ENCODE data around the gene SNRK.
A peak's percentile ranks its signal among the peaks of the same experiment; 100 is the strongest.

Gene SNRK

DNA sequence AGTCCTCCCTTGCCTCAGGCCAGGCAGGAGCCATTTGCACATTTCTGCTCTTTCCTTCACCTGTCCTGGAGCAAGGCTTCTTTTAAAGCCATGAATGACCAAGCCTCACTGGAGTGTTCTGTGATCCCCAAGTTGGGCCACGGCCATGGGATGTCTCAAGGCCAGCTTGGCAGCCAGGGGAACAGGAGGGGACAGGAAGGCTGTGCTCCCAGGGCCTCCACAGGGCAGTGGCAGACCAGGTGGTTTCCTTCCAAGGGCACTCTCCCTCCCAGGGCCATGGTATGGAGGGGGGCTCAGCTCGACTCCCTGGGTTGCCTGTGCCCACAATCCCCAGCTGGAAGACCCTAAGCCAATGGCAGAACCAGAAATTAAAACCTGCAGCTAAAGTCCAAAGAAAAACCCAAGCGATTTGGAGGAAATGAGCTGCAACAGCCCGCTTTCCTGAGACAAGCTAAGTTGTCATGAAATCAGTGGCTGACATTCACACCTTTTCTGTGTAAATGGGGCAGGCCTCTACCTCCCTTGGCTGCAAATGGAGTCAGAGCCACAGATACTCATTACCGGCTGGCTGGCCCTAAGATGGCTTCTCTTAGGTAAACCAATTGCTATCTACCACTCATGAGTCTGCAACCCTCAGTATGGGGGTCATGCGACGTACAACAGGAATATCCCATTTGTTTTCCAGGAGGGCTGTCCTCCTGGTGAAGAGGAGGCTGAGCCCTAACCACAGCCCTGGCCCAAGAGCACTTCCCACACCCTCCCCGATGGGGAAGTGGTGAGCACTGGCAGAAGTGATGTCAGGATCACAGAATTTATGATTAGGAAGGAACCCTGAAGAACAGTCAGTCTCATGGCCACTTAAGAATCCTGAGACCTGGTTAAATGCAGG is 83.3 kb downstream of the SNRK start:
- DNase-seq (ENCODE audit: low read depth in 4 of 4, low spot score in 1 of 4): no peak

DNA sequence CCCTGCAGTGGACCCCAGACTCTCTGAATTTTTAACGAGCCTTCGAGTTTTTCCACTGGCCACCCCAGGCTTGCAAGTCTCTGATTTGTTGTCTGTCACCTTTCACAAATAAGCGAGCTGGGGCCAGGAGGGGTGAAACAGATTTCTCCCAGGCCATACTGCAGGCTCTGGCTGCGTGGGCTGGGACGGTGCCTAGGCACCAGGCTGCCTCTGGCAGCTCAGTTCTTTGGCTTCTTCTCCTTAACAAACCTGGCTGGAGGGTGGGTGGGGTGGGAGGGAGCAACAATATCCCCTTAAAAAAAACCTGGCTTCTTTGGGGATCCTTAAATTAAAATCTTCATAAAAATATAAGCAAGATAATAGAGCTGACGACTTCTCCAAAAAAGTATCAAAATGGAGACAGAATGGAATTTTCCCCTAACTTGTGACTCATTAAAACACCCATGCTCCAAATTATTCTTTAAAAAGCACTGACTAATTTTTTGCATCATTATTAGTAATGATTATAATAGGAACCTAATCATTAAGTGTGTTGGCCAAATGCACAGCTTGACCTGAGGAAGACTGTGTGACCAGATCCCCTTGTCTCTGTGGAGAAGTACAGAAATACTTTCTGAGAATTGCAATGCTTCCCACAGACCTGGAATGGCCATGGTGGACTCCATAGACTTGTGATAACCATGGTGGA is 84.1 kb downstream of the SNRK start:
- no peak for DNase-seq (ENCODE audit: low read depth in 4 of 4, low spot score in 1 of 4)

- no peak for DNase-seq (ENCODE audit: low read depth in 4 of 4, low spot score in 1 of 4)
These were observed 85.2 kb downstream of the SNRK start for GRCh38 chr3:43371494-43371893.

GRCh38 chr3:43372007-43372740 is 85.8 kb downstream of the SNRK start:
- no peak for DNase-seq (ENCODE audit: low read depth in 4 of 4, low spot score in 1 of 4)

DNA sequence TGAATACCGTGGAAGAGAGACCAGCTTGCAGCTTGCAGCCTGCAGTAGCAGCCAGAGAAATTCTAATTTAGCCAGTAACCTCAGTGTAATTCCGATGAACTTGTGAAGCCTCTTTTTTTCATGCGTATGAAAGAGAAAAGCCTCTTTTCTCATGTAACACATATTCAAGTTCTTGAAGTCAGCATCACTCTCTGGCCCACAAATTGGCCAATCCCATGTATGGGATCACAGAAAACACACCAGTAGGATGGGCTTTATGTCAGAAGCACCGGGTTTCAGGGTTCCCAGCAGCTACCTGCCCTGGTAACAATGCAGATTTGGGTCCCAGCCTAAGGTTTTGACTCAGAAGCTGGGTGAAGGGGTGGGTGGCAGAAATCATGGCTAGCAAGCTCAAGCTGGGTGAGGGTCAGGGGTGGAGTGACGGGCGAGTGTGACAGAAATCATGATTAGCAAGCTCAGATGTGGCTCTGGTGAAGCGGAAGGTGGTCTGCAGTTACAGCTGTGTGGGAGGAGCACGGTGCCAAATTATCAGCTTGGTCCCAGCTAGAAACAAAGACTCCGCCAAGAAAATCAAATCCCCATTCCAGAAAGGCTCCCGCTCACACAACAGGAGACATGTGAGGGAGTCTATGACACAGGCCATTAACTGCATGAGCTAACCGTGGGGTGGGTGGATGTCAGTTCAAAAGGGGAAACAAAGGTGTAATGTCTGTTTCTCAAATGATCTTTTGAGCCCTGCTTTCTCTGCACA is 86.6 kb downstream of the SNRK start:
- no peak for DNase-seq (ENCODE audit: low read depth in 4 of 4, low spot score in 1 of 4)

GRCh38 chr3:43373560-43373928 is 87.2 kb downstream of the SNRK start:
- no peak for DNase-seq (ENCODE audit: low read depth in 4 of 4, low spot score in 1 of 4)

- peak; percentile 29 to 51 (median 44) for DNase-seq (ENCODE audit: low read depth in 4 of 4, low spot score in 1 of 4)
These were observed 92.0 kb downstream of the SNRK start for GRCh38 chr3:43378066-43378935.

DNA sequence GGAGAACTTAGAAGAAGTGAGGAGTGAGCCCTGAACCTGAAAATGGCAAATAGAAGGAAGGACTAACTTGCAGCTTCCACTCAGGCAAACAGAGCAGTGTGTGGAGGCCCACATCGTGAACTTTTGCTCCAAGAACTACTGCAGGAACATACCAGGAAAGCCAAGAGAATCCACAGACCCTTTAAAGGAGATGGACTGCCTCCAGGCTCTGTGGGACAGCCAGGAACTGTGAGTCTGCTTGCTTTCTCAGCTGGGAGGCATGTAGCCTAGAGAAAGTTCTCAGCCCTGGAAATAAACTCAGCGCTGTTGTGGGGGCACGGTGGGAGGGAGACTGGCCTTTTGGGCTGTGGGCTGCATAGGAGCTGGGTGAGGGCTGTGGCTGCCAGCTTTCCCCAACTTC is 93.0 kb downstream of the SNRK start:
- DNase-seq (ENCODE audit: low read depth in 4 of 4, low spot score in 1 of 4): no peak

DNA sequence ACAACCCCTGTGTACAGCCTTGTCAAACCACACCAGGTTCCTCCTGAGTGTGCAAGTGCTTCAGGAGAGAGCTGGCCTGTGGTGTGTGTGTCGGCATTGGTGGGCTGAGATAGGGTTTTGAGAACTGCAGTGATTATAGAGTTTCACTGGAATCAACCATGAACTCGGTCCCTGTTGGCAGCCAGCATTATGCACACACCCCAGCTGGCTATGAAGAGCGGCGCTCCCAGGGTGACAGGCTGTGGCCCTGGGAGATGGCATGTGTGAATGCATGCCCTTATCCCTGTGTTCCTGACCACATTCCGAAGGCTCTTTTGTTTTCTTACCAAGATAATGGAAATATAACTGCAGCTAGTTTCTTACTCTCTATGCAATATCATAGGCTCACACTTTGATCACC is 101.8 kb downstream of the SNRK start:
- DNase-seq (ENCODE audit: low read depth in 4 of 4, low spot score in 1 of 4): no peak

GRCh38 chr3:43388915-43389314 is 102.6 kb downstream of the SNRK start:
- DNase-seq (ENCODE audit: low read depth in 4 of 4, low spot score in 1 of 4): no peak

DNA sequence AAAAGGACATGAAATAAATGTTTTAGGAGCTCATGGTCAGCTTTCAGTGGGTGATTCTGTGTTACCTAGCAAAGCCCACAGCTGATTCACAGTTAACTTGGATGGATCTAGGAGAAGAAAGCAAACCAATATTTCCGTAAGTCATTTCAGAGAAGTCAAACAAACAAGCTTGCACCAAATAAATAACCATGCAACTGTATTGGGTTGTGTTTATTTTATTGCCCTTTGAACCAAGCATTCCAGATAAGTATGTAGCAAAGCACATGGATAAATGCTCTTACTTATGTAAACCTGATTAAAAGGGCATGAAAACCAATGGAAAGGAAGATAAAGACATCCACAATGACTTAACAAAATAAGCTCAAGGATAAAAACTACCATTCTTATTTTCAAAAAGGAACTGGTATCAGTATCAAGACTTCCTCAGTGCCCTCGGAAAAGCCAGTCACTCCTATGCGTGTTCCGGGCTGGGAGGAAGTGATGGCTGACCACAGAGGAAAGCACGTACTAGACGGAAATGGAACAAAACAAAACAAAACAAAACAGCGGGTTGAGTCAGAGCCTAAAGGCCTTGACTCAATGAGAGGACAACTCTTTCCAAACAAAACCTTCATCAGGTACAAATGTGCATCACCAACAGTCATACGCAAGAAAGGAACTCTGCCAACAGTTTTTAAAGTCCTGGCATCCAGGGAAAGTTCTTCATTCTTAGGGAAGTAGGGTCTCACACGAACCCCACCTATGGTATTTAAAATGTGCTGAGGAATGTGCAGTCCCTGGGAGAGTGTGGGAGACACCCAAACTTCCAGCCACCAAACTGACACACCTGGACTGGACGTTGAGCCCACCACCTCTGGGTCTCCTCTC is 103.3 kb downstream of the SNRK start:
- DNase-seq (ENCODE audit: low read depth in 4 of 4, low spot score in 1 of 4): peak; percentile 23 to 41 (median 28)

- no peak for DNase-seq (ENCODE audit: low read depth in 4 of 4, low spot score in 1 of 4)
These were observed 103.9 kb downstream of the SNRK start for GRCh38 chr3:43390255-43390588.

- no peak for DNase-seq (ENCODE audit: low read depth in 4 of 4, low spot score in 1 of 4)
These were observed 105.3 kb downstream of the SNRK start for GRCh38 chr3:43391621-43392020.

- no peak for DNase-seq (ENCODE audit: low read depth in 4 of 4, low spot score in 1 of 4)
These were observed 107.8 kb downstream of the SNRK start for GRCh38 chr3:43394041-43394554.

- no peak for DNase-seq (ENCODE audit: low read depth in 4 of 4, low spot score in 1 of 4)
These were observed 112.7 kb downstream of the SNRK start for GRCh38 chr3:43399034-43399433.

GRCh38 chr3:43400167-43400566 is 113.8 kb downstream of the SNRK start:
- no peak for DNase-seq (ENCODE audit: low read depth in 4 of 4, low spot score in 1 of 4)
